OCI-LY7 (cell line): ENCODE measurements around the gene PTCRA. TPM values are rescaled to one million over a fixed set of nuclear protein-coding genes. Genes with fewer than 3 reads are reported as not detected.

Experiments
- BruUV-seq: library from RNA; stranded (reverse); fragments of 400-500 nt; replicated peaks from 2 replicates; lab custom pipeline; 2021; lab: Mats Ljungman, UMichigan
- CTCF ChIA-PET: fragments of 300-600 bp; sonication (Branson Sonifier 250); formaldehyde crosslinking; loops from one replicate; lab custom pipeline; 2022; ENCODE audit warnings: antibody characterized with exemption; ENCODE audit not compliant: unreplicated experiment; lab: Charles Lee
- POLR2A ChIA-PET: fragments of 300-600 bp; sonication (Branson Sonifier 250); formaldehyde crosslinking; loops from one replicate; lab custom pipeline; 2022; ENCODE audit warnings: antibody characterized with exemption; lab: Charles Lee
- DNase-seq: peaks from one replicate; pipeline ENCODE4 v3.0.0-alpha.2; 2015; ENCODE audit warnings: low spot score
- H2AFZ ChIP-seq: fragments of 200-600 bp; sonication (generic), shearing (Covaris generic); 2 replicates; pipeline ENCODE4 v1.6.1; 2014; ENCODE audit warnings: mild to moderate bottlenecking, antibody characterized with exemption, low read length, moderate library complexity
- H3K27ac ChIP-seq: fragments of 200-600 bp; sonication (generic); 2 replicates; pipeline ENCODE4 v1.5.1; 2014; ENCODE audit warnings: mixed run types, low read depth, mild to moderate bottlenecking, moderate library complexity, low read length, inconsistent platforms; ENCODE audit not compliant: poor library complexity, severe bottlenecking
- H3K36me3 ChIP-seq: fragments of 200-600 bp; sonication (generic); 2 replicates; pipeline ENCODE4 v1.6.1; 2014; ENCODE audit warnings: mild to moderate bottlenecking, antibody characterized with exemption, low read length, moderate library complexity, mixed read lengths; ENCODE audit not compliant: insufficient read depth
- H3K4me1 ChIP-seq: fragments of 200-600 bp; sonication (generic); 2 replicates; pipeline ENCODE4 v1.5.1; 2014; ENCODE audit warnings: mild to moderate bottlenecking, low read length; ENCODE audit not compliant: insufficient read depth, poor library complexity, severe bottlenecking
- H3K4me2 ChIP-seq: fragments of 200-600 bp; sonication (generic); 2 replicates; pipeline ENCODE4 v1.6.1; 2014; ENCODE audit warnings: mild to moderate bottlenecking, low read length
- H3K4me3 ChIP-seq: fragments of 200-600 bp; sonication (generic); 2 replicates; pipeline ENCODE4 v1.5.1; 2014; ENCODE audit warnings: mild to moderate bottlenecking, low read depth, low read length; ENCODE audit not compliant: poor library complexity, severe bottlenecking
- H3K79me2 ChIP-seq: fragments of 200-600 bp; sonication (generic); 2 replicates; pipeline ENCODE4 v1.6.1; 2016; ENCODE audit warnings: low read depth, mild to moderate bottlenecking, low read length, moderate library complexity, mixed read lengths; ENCODE audit not compliant: insufficient read depth
- H3K9me2 ChIP-seq: fragments of 200-600 bp; sonication (generic); 2 replicates; pipeline ENCODE4 v1.6.1; 2016; ENCODE audit warnings: mild to moderate bottlenecking, low read length, mixed read lengths; ENCODE audit not compliant: insufficient read depth
- H3K9me3 ChIP-seq: fragments of 200-600 bp; sonication (generic); 2 replicates; pipeline ENCODE4 v1.6.1; 2014; ENCODE audit warnings: mild to moderate bottlenecking, mixed run types, low read length, mixed read lengths
- H4K20me1 ChIP-seq: fragments of 200-600 bp; sonication (generic); 2 replicates; pipeline ENCODE4 v1.6.1; 2014; ENCODE audit warnings: mild to moderate bottlenecking, antibody characterized with exemption, low read length, moderate library complexity, mixed read lengths; ENCODE audit not compliant: insufficient read depth
- EZH2phosphoT487 ChIP-seq: fragments of 200-600 bp; sonication (generic); IDR thresholded peaks from 2 replicates; pipeline ENCODE4 v1.6.1; 2018; ENCODE audit warnings: low read depth, borderline replicate concordance, mild to moderate bottlenecking, mixed run types, antibody characterized with exemption, low read length, moderate library complexity, mixed read lengths
- intact Hi-C: fragments of 100-400 bp; cut with micrococcal nuclease; formaldehyde crosslinking; loops from one replicate; pipeline ENCODE4 v1.10.0; 2022; ENCODE audit not compliant: unreplicated experiment
- total RNA-seq, 2 experiments: library from RNA; depleted of rRNA in 1 of 2; stranded (reverse); fragments of >200 nt in 1 of 2; shearing (Covaris generic) in 1 of 2; gene quantifications; 2 replicates each; pipeline ENCODE4 v1.2.3, GENCODE V29; 2014 to 2022
- TF ChIP-seq, protein P1 (sequence below): fragments of 200-600 bp; sonication (generic); conservative IDR thresholded peaks from 2 replicates; pipeline ENCODE4 v1.5.1; 2014; ENCODE audit warnings: mild to moderate bottlenecking, antibody characterized with exemption, low read length, moderate library complexity, mixed read lengths

Gene PTCRA
- total RNA-seq, 2 experiments from 2014 or later: 0.85 to 0.91 TPM

DNA sequence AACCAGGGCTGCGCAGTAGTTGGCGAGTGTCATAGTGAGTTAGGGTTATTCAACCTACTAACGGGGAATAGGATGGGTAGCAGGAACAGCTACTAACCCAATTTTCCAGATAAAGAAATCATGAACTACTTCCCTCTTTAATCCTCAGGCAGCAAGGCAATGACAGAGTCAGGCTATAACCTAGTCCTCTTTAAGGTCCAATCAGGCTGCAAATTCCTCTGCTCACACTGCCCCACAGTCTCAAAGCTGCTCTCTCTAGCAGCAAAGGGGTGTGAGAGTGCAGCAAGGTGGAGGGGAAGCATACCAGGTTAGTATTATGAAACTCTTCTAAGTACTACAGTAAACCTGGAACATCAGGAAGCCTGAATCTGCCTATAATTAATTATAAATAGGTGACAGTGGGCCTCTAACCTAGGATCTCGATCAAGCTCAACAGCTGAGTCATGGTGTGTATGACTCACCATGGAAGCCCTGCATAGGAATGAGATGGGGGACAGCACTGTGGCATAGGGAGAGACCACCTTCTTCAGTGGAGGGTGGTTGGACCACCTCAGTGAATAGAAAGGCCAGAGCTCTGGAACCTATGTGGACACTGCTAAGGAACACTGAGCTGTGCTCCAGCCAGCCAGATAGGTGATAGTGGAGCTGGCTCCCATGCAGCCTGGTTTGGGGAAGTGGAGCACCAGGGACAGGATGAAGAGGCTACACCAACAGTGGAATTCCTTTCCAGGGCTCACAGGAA is 55.2 kb downstream of the PTCRA start:
- no peak for DNase-seq
- no peak overlapping the region for H3K27ac ChIP-seq
- CTCF ChIA-PET: no interaction called here
- H3K4me2 ChIP-seq: no peak overlapping the region
- no peak overlapping the region for H3K4me3 ChIP-seq
- H3K79me2 ChIP-seq: no peaks in the 10 kb centered on the region
- H3K9me2 ChIP-seq: no peaks in the 10 kb centered on the region
- no peaks in the 10 kb centered on the region for H3K4me1 ChIP-seq
- H3K9me3 ChIP-seq: no peaks in the 10 kb centered on the region
- BruUV-seq: no TSS peak
- intact Hi-C loops: no loop called here
- peaks cover 25% of the 10 kb centered on the region for H3K36me3 ChIP-seq
- H4K20me1 ChIP-seq: no peaks in the 10 kb centered on the region
- no peak for TF ChIP-seq EZH2phosphoT487
- TF ChIP-seq, protein P1, sequence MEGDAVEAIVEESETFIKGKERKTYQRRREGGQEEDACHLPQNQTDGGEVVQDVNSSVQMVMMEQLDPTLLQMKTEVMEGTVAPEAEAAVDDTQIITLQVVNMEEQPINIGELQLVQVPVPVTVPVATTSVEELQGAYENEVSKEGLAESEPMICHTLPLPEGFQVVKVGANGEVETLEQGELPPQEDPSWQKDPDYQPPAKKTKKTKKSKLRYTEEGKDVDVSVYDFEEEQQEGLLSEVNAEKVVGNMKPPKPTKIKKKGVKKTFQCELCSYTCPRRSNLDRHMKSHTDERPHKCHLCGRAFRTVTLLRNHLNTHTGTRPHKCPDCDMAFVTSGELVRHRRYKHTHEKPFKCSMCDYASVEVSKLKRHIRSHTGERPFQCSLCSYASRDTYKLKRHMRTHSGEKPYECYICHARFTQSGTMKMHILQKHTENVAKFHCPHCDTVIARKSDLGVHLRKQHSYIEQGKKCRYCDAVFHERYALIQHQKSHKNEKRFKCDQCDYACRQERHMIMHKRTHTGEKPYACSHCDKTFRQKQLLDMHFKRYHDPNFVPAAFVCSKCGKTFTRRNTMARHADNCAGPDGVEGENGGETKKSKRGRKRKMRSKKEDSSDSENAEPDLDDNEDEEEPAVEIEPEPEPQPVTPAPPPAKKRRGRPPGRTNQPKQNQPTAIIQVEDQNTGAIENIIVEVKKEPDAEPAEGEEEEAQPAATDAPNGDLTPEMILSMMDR: no peak
- POLR2A ChIA-PET: interaction anchor here (0.6 to 1.8 kb wide), 2 partner anchors 13 to 737 kb away, joined by 5 to 9 read pairs; partner anchors contain the start of gene PPP2R5D
- H2AFZ ChIP-seq: no peak overlapping the region

- H3K9me2 ChIP-seq: no peaks in the 10 kb centered on the region
- no peaks in the 10 kb centered on the region for H4K20me1 ChIP-seq
- H3K9me3 ChIP-seq: no peaks in the 10 kb centered on the region
- no peak overlapping the region for H3K27ac ChIP-seq
- peaks cover 4% of the 10 kb centered on the region; the same call in 1 of the 2 replicates for H3K79me2 ChIP-seq
- H3K4me3 ChIP-seq: no peak overlapping the region
- POLR2A ChIA-PET: interaction anchor here (1.8 kb wide), 1 partner anchor 12 kb away, joined by 9 read pairs; the partner anchor contains the start of gene PPP2R5D
- TF ChIP-seq, protein P1: no peak
- no peak for TF ChIP-seq EZH2phosphoT487
- H3K4me1 ChIP-seq: peaks cover under 1% of the 10 kb centered on the region
- H2AFZ ChIP-seq: no peak overlapping the region
- no peak for DNase-seq
- CTCF ChIA-PET: no interaction called here
- no TSS peak for BruUV-seq
- intact Hi-C loops: no loop called here
- peaks cover 27% of the 10 kb centered on the region for H3K36me3 ChIP-seq
- no peak overlapping the region for H3K4me2 ChIP-seq
Measured at GRCh38 chr6:42971746-42972327, 56.0 kb downstream of the PTCRA start.
